Activated CD8-positive, alpha-beta T cell treated with anti-CD3 and anti-CD28 coated beads for 36 hours (primary cell): Measurements from ENCODE around the gene ITGA3. TPM values are rescaled to one million over a fixed set of nuclear protein-coding genes. Genes with fewer than 3 reads are reported as not detected.

Experiments
- ATAC-seq: fragments of 200-7000 bp; cut with Tn5 transposase; one replicate; pipeline ENCODE4 v1.10.0; 2021; ENCODE audit warnings: mild to moderate bottlenecking, moderate library complexity
- CTCF ChIA-PET: fragments of 350-600 bp; sonication (Branson Sonifier 250); formaldehyde crosslinking; loops from one replicate; lab custom pipeline; 2021; ENCODE audit warnings: antibody characterized with exemption; lab: Charles Lee
- POLR2A ChIA-PET: fragments of 350-600 bp; sonication (Branson Sonifier 250); formaldehyde crosslinking; loops from one replicate; lab custom pipeline; 2021; ENCODE audit warnings: antibody characterized with exemption; lab: Charles Lee
- DNase-seq: peaks from one replicate; pipeline ENCODE4 v3.0.0-alpha.2; 2020
- H3K27ac Mint-ChIP-seq: one replicate; pipeline ENCODE4 v1.8.0; 2021; ENCODE audit warnings: mild to moderate bottlenecking, mixed read lengths
- H3K27me3 Mint-ChIP-seq: one replicate; pipeline ENCODE4 v1.8.0; 2021; ENCODE audit warnings: mixed read lengths
- H3K36me3 Mint-ChIP-seq: one replicate; pipeline ENCODE4 v1.8.0; 2021; ENCODE audit warnings: low read depth, mixed read lengths
- H3K4me1 Mint-ChIP-seq: one replicate; pipeline ENCODE4 v1.8.0; 2021; ENCODE audit warnings: low read depth, mixed read lengths
- H3K4me3 Mint-ChIP-seq: one replicate; pipeline ENCODE4 v1.8.0; 2021; ENCODE audit warnings: mild to moderate bottlenecking, moderate library complexity, mixed read lengths
- H3K9me3 Mint-ChIP-seq: one replicate; pipeline ENCODE4 v1.8.0; 2021; ENCODE audit warnings: mixed read lengths
- intact Hi-C: fragments of 100-400 bp; cut with micrococcal nuclease; formaldehyde crosslinking; loops from one replicate; pipeline ENCODE4 v1.10.0; 2022
- total RNA-seq, 2 experiments: library from RNA; stranded (reverse); gene quantifications; one replicate each; pipeline ENCODE4 v1.2.3, GENCODE V29; 2021
- TF ChIP-seq, protein P1 (sequence below): fragments of 200-600 bp; IDR thresholded peaks from one replicate; pipeline ENCODE4 v1.8.0; 2022; ENCODE audit warnings: antibody characterized with exemption, mild to moderate bottlenecking

Gene ITGA3
- total RNA-seq, 2 experiments from 2014 or later = 4.2 to 7.2 TPM

- TF ChIP-seq, protein P1, sequence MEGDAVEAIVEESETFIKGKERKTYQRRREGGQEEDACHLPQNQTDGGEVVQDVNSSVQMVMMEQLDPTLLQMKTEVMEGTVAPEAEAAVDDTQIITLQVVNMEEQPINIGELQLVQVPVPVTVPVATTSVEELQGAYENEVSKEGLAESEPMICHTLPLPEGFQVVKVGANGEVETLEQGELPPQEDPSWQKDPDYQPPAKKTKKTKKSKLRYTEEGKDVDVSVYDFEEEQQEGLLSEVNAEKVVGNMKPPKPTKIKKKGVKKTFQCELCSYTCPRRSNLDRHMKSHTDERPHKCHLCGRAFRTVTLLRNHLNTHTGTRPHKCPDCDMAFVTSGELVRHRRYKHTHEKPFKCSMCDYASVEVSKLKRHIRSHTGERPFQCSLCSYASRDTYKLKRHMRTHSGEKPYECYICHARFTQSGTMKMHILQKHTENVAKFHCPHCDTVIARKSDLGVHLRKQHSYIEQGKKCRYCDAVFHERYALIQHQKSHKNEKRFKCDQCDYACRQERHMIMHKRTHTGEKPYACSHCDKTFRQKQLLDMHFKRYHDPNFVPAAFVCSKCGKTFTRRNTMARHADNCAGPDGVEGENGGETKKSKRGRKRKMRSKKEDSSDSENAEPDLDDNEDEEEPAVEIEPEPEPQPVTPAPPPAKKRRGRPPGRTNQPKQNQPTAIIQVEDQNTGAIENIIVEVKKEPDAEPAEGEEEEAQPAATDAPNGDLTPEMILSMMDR = no peak
- no peak for DNase-seq
- H3K4me3 Mint-ChIP-seq = no peak overlapping the region
- no peak overlapping the region for H3K27ac Mint-ChIP-seq
- intact Hi-C loops = no loop called here
- ChIA-PET CTCF (interaction anchor here (0.6 to 3.4 kb wide), 5 partner anchors 8 to 38 kb away, joined by 3 to 23 read pairs (median 12); no protein-coding TSS in a partner anchor), POLR2A (interaction anchor here (1.2 to 3.3 kb wide), 5 partner anchors 14 to 30 kb away, joined by 3 to 9 read pairs (median 4); no protein-coding TSS in a partner anchor)
- H3K36me3 Mint-ChIP-seq = peaks cover 19% of the 10 kb centered on the region
- ATAC-seq = no peak
- H3K27me3 Mint-ChIP-seq = peaks cover 23% of the 10 kb centered on the region
- H3K4me1 Mint-ChIP-seq = peaks cover 22% of the 10 kb centered on the region
- H3K9me3 Mint-ChIP-seq = no peaks in the 10 kb centered on the region
Observed at GRCh38 chr17:50132104-50132794, 76.3 kb downstream of the ITGA3 start.

- ATAC-seq (no peak), DNase-seq (no peak)
- ChIA-PET CTCF (interaction anchor here (0.6 to 3.4 kb wide), 3 partner anchors 29 to 39 kb away, joined by 3 to 17 read pairs (median 3); no protein-coding TSS in a partner anchor), POLR2A (interaction anchor here (1.1 to 3.3 kb wide), 5 partner anchors 13 to 33 kb away, joined by 3 to 9 read pairs (median 4); no protein-coding TSS in a partner anchor)
- intact Hi-C loops = no loop called here
- no peak overlapping the region for H3K27ac Mint-ChIP-seq
- H3K4me1 Mint-ChIP-seq = peaks cover 22% of the 10 kb centered on the region
- H3K9me3 Mint-ChIP-seq = no peaks in the 10 kb centered on the region
- TF ChIP-seq, protein P1 = no peak
- H3K4me3 Mint-ChIP-seq = no peak overlapping the region
- peaks cover 28% of the 10 kb centered on the region for H3K36me3 Mint-ChIP-seq
- H3K27me3 Mint-ChIP-seq = peaks cover 16% of the 10 kb centered on the region
Observed at GRCh38 chr17:50133028-50133768, 77.3 kb downstream of the ITGA3 start.

GRCh38 chr17:50133769-50134099 is 77.8 kb downstream of the ITGA3 start:
- no peak for DNase-seq
- peaks cover 12% of the 10 kb centered on the region for H3K27me3 Mint-ChIP-seq
- TF ChIP-seq, protein P1 = no peak
- no peak overlapping the region for H3K27ac Mint-ChIP-seq
- H3K9me3 Mint-ChIP-seq = no peaks in the 10 kb centered on the region
- POLR2A ChIA-PET = interaction anchor here (1.1 kb wide), 1 partner anchor 33 kb away, joined by 4 read pairs; no protein-coding TSS in a partner anchor
- CTCF ChIA-PET = no interaction called here
- intact Hi-C loops = no loop called here
- peaks cover 19% of the 10 kb centered on the region for H3K4me1 Mint-ChIP-seq
- no peak for ATAC-seq
- H3K36me3 Mint-ChIP-seq = peaks cover 33% of the 10 kb centered on the region
- no peak overlapping the region for H3K4me3 Mint-ChIP-seq

DNA sequence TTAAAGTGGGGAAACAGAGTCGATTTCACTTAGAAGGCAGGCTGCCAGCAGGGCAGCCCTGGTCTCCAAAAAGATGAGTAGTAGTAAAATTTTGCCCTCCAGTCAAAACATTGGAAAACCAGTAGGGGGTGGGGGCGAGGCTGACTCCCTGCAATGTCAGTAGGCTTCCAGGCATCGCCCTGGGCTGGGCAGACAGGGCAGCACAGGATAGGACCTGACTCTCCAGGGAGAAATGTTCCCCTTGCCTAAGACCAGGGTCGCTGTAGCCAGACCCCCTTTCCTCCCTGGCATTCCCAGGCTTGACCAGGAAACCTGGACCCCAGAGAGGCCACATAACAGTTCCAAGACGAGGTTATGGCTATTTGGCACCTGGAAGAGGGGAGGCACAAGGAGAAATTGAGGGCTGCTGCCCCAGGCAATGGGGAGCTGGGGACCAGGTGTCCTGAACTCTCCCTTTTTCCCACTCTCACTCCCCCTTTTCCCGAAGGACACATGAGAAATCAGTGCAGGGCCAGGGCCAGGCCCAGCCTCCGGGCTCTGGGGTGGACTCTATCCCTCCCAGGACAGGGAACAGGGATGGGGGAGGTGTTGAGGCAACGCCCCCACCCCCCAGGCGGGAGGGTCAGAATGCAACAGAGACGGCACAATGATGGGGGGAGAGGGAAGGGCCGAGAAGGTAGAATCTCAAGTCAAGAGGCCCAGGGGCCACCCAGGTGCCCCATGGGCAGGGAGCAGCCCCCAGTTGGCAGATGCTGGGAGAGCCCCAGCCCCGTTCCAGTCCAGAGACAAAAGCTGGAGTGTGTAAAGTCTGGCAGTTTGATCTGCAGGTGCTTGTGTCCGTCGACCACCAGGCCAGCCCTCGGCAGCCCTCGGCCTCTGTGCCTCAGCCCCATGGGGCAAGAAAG is 78.5 kb downstream of the ITGA3 start:
- Mint-ChIP-seq H3K27me3 (peaks cover 9% of the 10 kb centered on the region), H3K4me1 (peaks cover 16% of the 10 kb centered on the region), H3K9me3 (no peaks in the 10 kb centered on the region), H3K27ac (no peak overlapping the region), H3K36me3 (peaks cover 37% of the 10 kb centered on the region), H3K4me3 (no peak overlapping the region)
- ATAC-seq = no peak
- no peak for DNase-seq
- intact Hi-C loops = no loop called here
- POLR2A ChIA-PET = no interaction called here
- CTCF ChIA-PET = interaction anchor here (1.0 kb wide), 1 partner anchor 40 kb away, joined by 3 read pairs; no protein-coding TSS in a partner anchor
- TF ChIP-seq, protein P1 = no peak
